ENCODE measurements around the gene NES. TPM values are rescaled to one million over a fixed set of nuclear protein-coding genes. Genes with fewer than 3 reads are reported as not detected.
A peak's percentile ranks its signal among the peaks of the same experiment; 100 is the strongest.

NES gene
- total and polyA plus RNA-seq, 2 experiments from 2014 or later = 25.0 to 95.9 TPM

DNA sequence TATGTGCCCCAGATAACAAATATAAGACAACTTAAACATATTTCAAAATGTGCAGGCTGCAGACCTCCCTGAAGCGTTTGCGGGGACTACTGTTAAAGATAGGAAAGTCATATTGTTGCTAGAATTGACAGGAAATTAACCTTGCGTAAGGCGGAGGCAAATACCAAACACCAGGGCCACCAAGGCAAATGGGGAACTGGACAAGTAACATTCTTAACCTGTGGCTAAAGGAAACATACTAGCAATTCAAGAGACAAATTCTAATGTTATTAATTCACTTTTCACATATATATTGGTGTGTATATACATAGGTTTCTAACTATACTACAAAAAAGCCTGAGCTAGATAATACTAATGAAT, 51.1 kb downstream of the NES start:
- Mint-ChIP-seq H3K9me3 (no peaks in the 10 kb centered on the region; the same call in 2 of the 3 replicates), H3K27ac (no peak overlapping the region), H3K36me3 (ENCODE audit: low read depth) (no peaks in the 10 kb centered on the region), H3K27me3 (ENCODE audit: insufficient read depth, low read depth, poor library complexity) (peaks cover 50% of the 10 kb centered on the region), H3K4me1 (peaks cover 7% of the 10 kb centered on the region), H3K4me3 (peak overlapping the region; percentile 69; the same call in 2 of the 3 replicates)
- peaks cover 12% of the 10 kb centered on the region; the same call in 1 of the 2 replicates for H3F3A ChIP-seq (replicated peaks; ENCODE audit: low read depth)
- DNase-seq (ENCODE audit: low spot score) (no peak), ATAC-seq (no peak)
- no peaks in the 10 kb centered on the region for H3K79me2 ChIP-seq (replicated peaks; ENCODE audit: insufficient read depth)
- no peaks in the 10 kb centered on the region; the same call in 1 of the 2 replicates for H3K36me3 ChIP-seq (ENCODE audit: insufficient read depth)
- no peak overlapping the region for H2AFZ ChIP-seq
- H3K27ac ChIP-seq (ENCODE audit: low read depth) = no peak overlapping the region
- peaks cover 6% of the 10 kb centered on the region; the same call in 1 of the 2 replicates for H3K4me1 ChIP-seq (ENCODE audit: insufficient read depth)
- peak overlapping the region; percentile 78; the same call in 1 of the 2 replicates for H3K4me3 ChIP-seq
- no peaks in the 10 kb centered on the region for H3K9me2 ChIP-seq (ENCODE audit: insufficient read depth)
- H3K4me2 ChIP-seq = 0 out of 2 replicates have a peak overlapping the region, but pooled peaks have one; percentile 95
- TF ChIP-seq, protein P1, sequence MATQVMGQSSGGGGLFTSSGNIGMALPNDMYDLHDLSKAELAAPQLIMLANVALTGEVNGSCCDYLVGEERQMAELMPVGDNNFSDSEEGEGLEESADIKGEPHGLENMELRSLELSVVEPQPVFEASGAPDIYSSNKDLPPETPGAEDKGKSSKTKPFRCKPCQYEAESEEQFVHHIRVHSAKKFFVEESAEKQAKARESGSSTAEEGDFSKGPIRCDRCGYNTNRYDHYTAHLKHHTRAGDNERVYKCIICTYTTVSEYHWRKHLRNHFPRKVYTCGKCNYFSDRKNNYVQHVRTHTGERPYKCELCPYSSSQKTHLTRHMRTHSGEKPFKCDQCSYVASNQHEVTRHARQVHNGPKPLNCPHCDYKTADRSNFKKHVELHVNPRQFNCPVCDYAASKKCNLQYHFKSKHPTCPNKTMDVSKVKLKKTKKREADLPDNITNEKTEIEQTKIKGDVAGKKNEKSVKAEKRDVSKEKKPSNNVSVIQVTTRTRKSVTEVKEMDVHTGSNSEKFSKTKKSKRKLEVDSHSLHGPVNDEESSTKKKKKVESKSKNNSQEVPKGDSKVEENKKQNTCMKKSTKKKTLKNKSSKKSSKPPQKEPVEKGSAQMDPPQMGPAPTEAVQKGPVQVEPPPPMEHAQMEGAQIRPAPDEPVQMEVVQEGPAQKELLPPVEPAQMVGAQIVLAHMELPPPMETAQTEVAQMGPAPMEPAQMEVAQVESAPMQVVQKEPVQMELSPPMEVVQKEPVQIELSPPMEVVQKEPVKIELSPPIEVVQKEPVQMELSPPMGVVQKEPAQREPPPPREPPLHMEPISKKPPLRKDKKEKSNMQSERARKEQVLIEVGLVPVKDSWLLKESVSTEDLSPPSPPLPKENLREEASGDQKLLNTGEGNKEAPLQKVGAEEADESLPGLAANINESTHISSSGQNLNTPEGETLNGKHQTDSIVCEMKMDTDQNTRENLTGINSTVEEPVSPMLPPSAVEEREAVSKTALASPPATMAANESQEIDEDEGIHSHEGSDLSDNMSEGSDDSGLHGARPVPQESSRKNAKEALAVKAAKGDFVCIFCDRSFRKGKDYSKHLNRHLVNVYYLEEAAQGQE (IDR thresholded peaks at IDR 0.05; ENCODE audit: unreplicated experiment) = no peak
- TF ChIP-seq, protein P2, sequence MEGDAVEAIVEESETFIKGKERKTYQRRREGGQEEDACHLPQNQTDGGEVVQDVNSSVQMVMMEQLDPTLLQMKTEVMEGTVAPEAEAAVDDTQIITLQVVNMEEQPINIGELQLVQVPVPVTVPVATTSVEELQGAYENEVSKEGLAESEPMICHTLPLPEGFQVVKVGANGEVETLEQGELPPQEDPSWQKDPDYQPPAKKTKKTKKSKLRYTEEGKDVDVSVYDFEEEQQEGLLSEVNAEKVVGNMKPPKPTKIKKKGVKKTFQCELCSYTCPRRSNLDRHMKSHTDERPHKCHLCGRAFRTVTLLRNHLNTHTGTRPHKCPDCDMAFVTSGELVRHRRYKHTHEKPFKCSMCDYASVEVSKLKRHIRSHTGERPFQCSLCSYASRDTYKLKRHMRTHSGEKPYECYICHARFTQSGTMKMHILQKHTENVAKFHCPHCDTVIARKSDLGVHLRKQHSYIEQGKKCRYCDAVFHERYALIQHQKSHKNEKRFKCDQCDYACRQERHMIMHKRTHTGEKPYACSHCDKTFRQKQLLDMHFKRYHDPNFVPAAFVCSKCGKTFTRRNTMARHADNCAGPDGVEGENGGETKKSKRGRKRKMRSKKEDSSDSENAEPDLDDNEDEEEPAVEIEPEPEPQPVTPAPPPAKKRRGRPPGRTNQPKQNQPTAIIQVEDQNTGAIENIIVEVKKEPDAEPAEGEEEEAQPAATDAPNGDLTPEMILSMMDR (conservative IDR thresholded peaks at IDR 0.05; ENCODE audit: low read depth in 2 of 2) = no peak; a peak in 2 of 4 replicates
- no peaks in the 10 kb centered on the region for H4K20me1 ChIP-seq (replicated peaks; ENCODE audit: insufficient read depth)
- H3K27me3 ChIP-seq (ENCODE audit: insufficient read depth) = peaks cover 68% of the 10 kb centered on the region

DNA sequence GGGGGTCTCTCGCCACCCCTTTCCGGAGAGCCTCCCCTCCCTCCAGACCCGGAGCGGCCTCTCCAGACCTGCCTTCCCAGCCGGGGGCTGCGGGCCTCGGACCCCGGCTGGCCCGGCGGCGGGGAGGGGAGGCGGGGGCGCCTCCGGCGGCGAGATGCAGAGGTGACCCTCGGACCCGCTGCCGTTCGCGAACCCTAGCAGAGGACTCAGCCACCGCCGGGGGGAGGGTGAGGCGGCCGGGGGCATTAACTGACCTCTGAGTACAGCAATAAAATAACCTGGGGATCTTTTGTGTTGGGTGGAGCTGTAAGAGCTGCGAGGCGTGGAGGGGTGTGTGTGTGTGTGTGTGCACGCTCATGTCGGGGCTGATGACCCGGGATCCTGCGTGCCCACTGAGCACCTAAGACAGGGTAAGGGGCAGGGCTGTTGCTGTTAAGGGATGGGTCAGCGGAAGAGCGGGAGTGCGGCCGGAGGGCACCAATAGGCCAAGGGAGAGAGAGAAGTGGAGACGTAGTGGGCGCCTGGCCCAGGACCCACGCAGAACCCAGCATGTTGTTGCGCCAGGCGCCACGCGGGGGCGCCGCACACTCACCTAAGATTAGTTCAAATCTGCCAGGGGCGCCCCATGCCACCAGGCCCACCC, 51.6 kb downstream of the NES start:
- TF ChIP-seq, protein P2 (conservative IDR thresholded peaks at IDR 0.05; ENCODE audit: low read depth in 2 of 2) = peak; percentile 74 to 90
- TF ChIP-seq POLR2AphosphoS5 (IDR thresholded peaks at IDR 0.05; ENCODE audit: low read depth) (no peak), EZH2 (IDR thresholded peaks at IDR 0.05; ENCODE audit: low read depth, unreplicated experiment) (peak; percentile 69)
- Mint-ChIP-seq H3K9me3 (no peaks in the 10 kb centered on the region; the same call in 2 of the 3 replicates), H3K27ac (no peak overlapping the region), H3K4me1 (peaks cover 4% of the 10 kb centered on the region), H3K27me3 (ENCODE audit: insufficient read depth, low read depth, poor library complexity) (peaks cover 50% of the 10 kb centered on the region), H3K36me3 (ENCODE audit: low read depth) (no peaks in the 10 kb centered on the region), H3K4me3 (peak overlapping the region; percentile 74)
- peak; percentile 73 for DNase-seq (ENCODE audit: low spot score)
- no peaks in the 10 kb centered on the region; the same call in 1 of the 2 replicates for H3K36me3 ChIP-seq (ENCODE audit: insufficient read depth)
- peaks cover 73% of the 10 kb centered on the region for H3K27me3 ChIP-seq (ENCODE audit: insufficient read depth)
- peak overlapping the region; percentile 95 for H3K4me2 ChIP-seq
- H3K4me1 ChIP-seq (ENCODE audit: insufficient read depth) = peaks cover 6% of the 10 kb centered on the region; the same call in 1 of the 2 replicates
- H3K4me3 ChIP-seq = peak overlapping the region; percentile 78
- H3K27ac ChIP-seq (ENCODE audit: low read depth) = no peak overlapping the region
- H2AFZ ChIP-seq = peak overlapping the region; percentile 76
- peak; percentile 33 for ATAC-seq
- H3F3A ChIP-seq (replicated peaks; ENCODE audit: low read depth) = peaks cover 12% of the 10 kb centered on the region; the same call in 1 of the 2 replicates
- H3K79me2 ChIP-seq (replicated peaks; ENCODE audit: insufficient read depth) = no peaks in the 10 kb centered on the region
- H4K20me1 ChIP-seq (replicated peaks; ENCODE audit: insufficient read depth) = no peaks in the 10 kb centered on the region
- no peaks in the 10 kb centered on the region for H3K9me2 ChIP-seq (ENCODE audit: insufficient read depth)
